Measurements from ENCODE around the gene SKP1.
"Not testable (repeated sequence)": the region's sequence is repeated elsewhere in the genome, so short reads cannot be mapped to it uniquely, and the experiment has no call there.

The SKP1 gene

DNA sequence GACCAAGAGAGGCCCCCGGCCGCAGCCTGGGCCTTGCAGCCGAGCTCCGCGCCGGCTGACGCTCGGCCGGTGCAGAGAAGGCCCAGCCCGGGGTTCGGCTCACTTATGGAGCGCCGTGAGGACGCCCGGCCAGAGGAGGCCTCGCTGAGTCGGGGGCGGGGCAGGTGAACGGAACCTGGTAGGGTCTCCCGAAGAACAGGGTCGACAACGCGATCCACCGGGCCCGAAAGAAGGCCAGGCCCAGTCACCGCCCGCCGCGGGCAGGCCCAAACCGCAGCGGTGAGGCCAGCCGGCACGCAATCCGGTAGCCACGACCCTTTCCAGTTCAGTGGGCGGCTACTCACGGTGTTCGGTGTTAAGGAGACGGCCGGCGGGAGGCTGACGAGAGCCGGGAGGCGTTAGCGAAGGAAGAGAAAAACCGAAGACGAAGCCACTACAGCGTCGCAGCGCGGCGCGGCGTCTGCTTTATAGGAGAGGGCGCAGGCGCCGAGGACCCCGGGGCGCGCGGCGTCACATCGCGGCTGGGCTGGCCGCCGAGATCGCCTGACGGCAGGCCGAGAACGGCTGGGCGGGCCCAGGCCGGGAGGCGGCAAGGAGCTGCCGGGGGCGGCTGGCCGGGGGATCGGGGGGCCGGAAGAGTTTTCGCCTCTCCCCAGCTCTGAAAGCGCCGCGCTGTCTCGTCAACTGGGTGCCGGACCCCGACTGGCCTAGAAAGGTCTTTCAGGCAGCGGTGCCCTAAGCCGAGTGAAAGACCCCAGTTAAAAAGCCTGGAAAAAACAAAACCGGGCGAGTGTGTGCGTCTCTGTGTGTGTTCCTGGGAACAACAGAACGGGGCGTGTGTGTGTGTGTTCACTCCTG is at the start of gene SKP1:
Gene SKP1, minus strand, starts transcription at position 440 of the 858 bp plus-strand sequence. CDS start 2,928 bp downstream, outside the sequence.
- peak; percentile 80 for DNase-seq (ENCODE audit: low spot score)

DNA sequence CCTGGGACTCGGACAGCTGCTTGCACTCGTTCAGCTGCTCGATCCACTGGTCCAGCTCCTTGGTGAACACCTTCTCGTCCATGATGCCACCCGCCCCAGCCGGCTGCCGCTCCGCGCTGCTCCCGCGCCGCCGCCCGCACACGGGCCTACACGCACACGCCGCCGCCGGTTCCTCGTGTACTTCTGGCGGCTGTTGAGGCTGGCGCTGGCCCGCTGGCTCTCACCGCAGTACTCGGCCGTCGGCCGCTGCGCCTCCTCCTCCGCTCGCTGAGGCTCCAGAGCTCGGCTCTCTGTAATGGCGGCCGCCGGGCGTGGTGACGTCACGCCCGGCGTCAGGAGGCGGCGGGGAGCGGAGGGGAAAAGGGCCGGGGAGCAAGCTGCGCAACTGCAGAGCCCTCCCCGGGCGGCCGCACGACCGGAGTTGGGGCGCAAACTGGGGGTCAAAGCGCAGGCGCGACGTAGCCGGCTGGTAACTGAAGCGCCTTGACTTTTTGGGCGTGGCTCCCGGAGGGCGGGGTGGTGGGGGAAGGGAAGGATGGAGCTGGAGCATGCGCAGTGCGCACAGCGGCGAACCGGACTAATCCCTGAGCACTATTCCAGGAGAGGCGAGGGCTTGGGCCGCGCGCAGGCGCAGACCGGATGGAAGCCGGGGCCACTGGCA is 49.2 kb upstream of the SKP1 start, which contains the start of gene PPP2CA:
Gene PPP2CA, minus strand, starts transcription at position 294 of the 661 bp plus-strand sequence. Its CDS starts 212 bp downstream, at position 82.
- peak; percentile 99 for DNase-seq (ENCODE audit: low spot score)

DNA sequence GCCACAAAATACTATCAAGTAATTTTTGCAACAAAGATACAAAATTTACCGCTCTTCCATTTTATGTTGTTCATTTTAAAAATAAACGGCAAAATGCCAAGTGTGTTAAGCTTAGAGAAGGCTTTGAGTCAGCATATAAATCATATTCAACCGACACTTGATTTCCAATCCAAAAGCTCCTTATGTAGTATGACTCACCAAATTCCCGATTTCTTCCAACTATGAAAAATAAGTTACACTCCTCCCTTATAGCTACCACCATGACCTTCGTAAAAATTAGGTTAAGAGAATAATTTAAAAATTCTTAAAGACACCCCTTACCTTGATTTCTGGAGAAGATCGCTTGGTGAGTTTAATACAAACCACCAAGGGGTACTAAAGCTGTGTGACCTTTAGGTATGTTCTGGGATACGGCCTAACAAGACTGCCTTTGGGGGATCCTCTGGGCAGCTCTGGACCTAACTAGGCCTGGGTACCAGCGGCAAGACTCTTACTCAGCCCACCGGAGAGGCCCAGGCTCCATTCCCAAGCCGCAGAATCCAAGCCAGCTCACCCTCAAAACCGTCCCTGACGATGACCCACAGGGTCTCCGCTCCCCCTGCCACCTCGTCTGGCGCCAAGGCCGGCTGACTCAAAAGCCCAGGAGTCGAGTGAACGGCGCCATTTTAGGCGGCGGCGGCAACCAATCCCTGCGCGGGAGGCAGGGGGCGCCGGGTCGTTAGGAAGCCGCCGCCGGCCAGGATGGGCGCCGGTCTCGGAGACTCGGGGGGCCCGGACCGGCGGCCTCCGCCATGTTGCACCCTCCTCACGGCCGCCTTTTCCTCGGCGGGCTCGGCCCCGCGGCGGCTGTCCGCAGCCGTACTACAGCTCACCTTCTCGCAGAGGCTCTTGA is 48.4 kb upstream of the SKP1 start:
- DNase-seq (ENCODE audit: low spot score) = peak; percentile 44

DNA sequence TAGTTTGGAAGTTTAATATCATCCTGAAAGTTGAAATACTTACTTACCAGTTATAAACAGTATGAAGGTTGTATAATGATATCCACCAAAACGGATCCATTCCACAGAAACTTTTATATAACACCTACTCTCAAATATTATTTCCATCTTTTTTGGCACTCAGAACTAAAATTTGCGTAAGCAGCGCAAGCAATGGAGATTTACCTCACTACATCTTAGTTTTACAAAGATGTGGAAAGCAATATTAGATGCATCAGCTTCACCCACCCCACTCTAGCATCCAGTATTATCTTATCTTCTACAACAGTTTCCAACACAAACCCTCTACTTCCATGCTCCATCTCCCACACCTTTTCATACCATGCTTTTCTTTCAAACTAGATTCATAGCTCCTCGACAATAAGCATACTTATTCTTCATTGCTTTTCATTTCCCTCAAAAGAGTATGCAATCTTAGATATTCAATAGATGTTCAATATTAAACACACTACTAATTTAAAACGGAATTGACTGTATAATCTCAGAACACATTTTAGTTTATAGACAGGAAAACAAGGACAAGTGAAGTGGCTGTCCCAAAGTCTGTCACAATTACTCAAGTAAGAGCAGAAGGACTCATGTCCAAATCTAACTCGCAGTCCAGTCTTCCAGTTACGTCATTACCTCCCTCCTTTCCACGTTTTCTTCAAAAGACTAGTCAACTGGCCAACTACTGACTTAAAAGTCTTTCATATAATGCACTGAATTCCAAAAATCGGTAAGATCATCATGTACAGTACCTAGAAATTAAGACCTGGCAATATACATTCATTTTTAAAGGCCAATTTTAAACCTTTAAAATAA is 46.9 kb upstream of the SKP1 start:
- DNase-seq (ENCODE audit: low spot score) = no peak

DNA sequence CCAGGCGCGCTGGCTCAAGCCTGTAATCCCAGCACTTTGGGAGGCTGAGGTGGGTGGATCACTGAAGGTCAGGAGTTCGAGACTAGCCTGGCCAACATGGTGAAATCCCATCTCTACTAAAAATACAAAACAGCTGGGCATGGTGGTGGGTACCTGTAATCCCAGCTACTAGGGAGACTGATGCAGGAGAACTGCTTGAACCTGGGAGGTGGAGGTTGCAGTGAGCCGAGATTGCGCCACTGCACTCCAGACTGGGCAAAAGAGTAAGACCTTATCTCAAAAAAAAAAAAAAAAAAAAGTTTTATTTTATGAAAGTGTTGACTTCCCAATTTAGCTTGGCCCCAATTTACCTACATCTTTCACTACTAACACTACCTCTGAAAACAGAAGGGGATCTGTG is 44.9 kb upstream of the SKP1 start:
- not testable (repeated sequence) for DNase-seq (ENCODE audit: low spot score)

DNA sequence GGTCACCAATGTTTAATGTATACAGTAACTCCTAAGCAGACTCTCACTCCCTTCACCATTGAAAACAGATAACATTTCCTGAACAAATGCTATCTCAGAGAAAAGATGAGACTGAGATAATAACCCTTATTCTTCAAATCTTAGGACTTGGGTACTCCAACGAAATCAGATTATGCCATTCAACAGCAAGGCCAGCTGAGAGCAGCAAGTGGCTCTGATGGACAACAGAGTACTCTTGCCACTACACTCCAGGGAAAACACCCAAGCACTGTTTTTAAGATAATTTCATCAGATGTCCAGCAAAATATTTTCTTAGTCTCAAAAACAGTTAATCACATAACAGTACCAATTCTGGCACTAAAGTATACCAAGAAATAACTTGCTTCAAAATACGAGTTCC is 39.0 kb upstream of the SKP1 start:
- DNase-seq (ENCODE audit: low spot score) = no peak

DNA sequence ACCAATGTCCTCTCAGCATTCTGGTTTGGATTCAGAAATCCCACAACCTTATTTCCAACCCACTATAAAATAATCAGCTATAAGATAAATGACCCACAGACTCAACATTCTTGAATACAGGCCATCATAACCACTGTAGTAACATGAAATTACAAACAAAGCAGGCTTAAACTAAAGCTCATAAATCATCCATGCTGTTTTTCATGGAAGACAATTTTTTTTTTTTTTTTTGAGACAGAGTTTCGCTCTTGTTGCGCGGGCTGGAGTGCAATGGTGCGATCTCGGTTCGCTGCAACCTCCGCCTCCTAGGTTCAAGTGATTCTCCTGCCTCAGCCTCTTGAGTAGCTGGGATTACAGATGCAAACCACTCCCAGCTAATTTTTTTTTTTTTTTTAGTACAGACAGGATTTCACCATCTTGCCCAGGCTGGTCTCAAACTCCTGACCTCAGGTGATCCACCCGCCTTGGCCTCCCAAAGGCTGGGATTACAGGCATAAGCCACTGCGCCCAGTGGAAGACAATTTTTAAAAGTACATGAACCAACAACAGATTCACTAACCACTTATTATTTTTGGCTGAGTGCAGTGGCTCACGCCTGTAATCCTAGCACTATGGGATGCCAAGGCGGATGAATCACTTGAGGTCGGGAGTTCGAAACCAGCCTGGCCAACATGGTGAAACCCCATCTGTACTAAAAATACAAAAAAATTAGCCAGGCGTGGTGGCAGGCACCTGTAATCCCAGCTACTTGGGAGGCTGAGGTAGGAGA is 34.7 kb upstream of the SKP1 start:
- DNase-seq (ENCODE audit: low spot score) = not testable (repeated sequence)

DNA sequence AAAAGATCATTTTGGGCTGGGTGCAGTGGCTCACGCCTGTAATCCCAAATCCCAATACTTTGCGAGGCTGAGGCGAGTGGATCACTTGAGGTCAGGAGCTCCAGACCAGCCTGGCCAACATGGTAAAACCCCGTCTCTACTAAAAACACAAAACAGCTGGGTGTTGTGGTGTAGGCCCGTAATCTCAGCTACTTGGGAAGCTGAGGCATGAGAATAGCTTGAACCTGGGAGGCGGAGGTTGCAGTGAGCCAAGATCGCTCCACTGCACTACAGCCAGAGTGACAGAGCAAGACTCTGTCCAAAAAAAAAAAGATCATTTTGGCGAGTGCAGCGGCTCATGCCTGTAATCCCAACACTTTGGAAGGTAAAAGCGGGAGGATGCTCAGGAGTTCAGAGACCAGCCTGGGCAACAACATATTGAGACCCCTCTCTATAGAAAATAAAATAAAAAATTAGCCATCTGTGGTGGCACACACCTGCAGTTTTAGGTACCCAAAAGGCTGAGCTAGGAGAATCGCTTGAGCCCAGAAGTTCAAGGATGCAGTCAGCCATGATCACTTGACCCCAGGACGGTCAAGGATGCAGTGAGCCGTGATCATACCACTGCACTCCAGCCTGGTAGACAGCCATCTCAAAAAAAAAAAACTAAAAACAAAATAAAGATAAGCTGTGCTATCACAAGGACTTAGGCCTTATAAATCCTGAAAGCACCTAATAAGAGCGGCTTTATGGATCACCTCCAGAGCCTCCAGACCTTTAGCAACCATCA is 32.9 kb upstream of the SKP1 start:
- no peak for DNase-seq (ENCODE audit: low spot score)

DNA sequence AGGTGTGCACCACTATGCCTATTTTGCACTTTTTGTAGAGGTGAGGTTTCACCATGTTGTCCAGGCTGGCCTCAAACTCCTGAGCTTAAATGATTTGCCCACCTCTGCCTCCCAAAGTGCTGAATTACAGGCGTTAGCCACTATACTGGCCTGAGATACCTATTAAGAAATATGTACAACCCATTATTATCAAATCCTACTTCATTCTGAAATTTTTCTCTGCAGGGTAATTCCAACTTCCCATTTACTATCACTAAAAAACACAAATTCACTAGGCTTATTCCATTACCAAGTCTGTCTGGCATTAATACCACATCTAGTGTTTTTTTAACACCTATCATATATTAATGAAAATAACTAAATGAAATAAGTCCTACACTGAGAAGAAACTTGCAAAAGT is 30.9 kb upstream of the SKP1 start:
- DNase-seq (ENCODE audit: low spot score) = no peak

DNA sequence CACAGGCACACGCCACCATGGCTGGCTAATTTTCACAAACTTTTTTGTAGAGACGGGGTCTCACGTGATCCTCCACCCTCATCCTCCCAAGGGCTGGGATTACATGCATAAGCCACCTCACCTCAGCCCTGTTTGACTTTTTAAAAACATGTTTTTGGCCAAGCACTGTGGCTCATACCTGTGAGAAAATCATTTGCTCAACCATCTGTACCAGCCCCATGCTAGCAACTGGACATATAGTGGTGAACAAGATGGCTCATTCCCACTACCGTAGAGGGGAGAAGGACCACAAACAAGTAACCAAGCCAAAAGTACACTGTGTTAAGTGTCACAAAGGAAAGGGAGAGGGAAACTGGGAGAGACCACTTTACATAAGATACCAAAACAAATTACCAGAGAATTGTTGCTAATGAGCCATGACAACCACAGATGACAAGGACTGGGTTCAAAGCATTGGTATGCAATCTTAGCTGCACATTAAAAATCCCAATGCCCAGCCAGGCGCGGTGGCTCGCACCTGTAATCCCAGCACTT is 29.9 kb upstream of the SKP1 start:
- DNase-seq (ENCODE audit: low spot score) = no peak

DNA sequence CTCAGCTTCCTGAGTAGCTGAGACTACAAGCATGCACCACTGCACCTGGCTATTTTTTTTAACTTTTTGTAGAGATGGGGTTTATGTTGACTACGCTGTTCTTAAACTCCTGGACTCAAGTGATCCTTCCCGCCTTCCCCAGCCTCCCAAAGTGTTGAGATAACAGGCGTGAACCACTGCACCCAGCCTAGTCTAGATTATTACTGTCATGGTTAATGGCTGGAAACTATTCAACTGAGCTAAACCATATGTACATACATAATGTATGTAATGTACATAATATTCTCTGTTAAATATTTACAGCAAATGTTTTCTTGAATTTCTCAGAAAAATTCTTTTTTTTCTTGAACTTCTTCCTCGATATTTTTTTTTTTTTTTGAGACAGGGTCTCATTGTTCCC is 27.8 kb upstream of the SKP1 start:
- no peak for DNase-seq (ENCODE audit: low spot score)

DNA sequence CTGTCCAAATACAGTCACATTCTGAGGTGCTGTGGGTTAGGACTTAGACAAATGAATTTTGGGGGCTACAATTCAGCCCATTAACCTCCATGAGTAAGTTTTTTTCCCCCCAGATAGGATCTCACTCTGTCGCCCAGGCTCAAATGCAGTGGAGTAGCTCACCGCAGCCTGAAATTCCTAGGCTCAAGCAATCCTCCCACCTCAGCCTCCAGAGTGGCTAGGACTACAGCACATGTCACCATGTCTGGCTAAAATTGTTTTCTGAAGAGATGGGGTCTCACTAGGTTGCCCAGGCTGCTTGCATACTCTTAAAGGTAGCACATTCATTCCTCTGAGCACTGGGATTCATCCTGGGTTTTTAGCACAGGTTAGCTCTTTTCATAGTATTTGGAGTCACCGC is 26.9 kb upstream of the SKP1 start:
- DNase-seq (ENCODE audit: low spot score) = no peak

DNA sequence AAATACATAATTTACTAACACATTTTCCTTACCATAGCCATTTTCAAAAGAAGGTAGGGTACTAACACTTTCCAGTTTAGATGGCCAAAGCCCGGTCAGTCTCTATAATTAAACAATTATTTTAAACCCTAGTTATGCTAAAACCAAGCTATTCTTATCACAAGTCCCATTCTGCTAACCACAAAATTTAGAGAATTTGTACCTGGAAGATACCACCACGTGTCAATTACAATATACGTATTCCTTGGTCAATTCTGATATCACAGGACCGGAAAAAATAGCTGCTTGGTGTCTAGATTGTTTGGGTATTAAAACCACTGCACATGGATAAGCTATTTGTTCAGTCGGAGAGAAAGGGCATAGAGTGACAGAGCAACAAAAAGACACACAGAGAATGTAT is 18.9 kb upstream of the SKP1 start:
- DNase-seq (ENCODE audit: low spot score) = no peak

DNA sequence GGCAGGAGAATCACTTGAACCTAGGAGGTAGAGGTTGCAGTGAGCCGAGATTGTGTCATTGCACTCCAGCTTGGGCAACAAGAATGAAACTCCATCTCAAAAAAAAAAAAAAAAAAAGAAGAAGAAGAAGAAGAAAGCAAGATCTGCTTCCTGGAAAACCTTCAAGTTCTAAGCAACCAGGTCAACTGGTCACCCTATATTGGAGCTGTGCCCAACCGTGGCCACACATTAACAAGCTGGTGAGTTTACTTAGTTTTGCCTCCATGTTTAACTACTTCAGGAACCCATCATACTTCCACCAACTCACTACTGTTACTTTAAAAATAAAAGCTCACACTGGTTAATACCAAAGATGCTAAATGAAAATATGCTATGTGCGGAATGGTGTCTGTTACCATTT is 12.3 kb upstream of the SKP1 start:
- no peak for DNase-seq (ENCODE audit: low spot score)

DNA sequence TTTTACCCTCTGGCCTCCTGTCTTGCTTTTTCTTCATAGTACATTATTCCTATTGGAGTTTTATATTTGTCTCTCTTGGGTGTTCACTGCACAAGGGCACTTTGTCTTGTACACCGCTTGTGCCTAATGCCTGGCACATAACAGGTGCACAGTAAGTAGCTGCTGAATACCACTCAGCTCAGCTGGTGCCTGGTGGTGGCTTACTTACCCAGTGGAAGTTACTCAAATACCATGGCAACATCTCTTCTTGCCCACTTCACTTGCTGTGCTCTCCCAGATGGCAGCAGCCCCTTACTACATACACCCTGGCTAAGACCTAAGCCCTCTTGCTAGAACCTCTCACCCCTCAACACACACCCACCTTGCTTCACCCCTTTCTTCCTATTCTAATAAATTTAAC is 11.3 kb upstream of the SKP1 start:
- DNase-seq (ENCODE audit: low spot score) = no peak

DNA sequence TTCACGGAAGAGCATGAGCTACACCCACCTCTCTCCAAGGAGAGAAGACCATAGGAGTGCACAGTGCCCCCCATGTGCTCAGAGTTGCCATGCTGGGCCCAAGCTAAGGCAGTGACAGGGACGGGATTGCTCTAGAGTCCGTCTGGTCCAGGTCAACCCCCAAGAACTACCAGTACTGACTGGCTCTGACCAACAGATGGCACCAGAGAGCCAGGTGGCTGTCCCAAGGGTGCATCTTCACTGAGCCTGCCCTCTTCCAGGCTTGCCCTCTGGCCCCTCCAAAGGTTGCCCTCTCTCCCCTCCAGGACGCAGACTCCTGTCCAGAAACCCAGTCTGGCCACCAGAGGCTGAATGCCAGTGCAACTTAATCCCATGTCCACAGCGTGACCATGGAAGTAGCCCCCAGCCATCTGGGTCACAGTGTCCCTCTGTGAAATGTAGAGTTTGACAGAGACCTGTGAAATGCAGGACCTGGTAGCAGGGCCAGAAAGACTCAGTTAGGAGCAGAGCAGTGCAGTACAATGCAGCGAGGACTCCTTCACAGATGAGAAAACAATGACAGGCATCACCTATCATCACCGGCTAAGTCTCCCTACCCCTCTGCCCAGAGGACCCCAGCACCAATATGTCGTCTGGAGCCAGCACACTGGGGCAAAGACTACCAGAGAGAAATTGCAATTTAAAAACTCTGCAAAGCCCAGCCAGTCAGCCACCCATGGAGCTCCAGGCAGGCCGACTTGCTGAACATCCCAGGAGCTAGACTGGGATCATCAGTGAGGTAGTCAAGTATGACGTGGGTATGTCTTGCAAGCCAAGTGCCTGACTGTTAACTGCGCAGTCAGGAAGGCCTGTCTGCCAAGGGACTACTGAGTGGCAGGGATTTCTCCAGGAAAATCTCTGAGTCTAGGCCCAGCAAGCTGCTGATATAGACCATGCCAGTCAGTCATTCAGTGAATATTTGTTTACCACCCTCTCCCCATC is 7.7 kb upstream of the SKP1 start:
- peak; percentile 75 for DNase-seq (ENCODE audit: low spot score)

DNA sequence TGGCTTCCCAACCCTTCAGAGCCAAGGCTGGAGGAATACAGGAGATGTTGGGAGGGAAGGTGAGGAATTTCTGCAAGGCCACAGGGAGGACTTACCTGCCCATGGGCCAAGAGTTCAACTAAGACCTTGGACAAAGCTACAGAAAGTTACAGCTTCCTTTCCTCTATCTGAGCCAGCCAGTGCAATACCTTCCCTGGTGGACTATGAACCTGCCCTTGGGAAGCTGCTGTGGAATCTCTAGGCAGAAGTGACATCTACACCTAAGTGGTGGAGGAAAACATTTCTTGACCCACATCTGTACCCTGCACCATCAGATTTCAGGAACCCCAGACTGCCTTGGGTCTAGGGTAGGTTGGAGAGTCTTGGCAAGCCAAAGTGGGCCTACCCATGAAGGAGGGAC is 6.7 kb upstream of the SKP1 start:
- DNase-seq (ENCODE audit: low spot score) = no peak

DNA sequence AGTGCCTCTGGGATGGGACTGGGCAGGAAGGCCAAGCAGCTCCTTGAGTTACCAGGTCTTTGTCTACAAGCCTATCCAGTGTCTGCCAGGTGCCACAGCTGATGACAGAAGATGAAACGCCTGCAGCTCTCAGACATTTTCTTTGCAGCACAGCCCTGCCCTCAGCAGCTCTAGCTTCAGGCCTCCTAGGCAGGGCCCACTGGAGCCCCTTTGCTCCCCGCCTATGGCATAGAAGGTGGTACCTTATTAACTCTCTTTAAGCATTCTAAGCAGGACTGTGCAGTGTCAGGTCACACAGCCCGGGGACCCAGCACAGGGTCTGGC is 1.3 kb upstream of the SKP1 start:
- no peak for DNase-seq (ENCODE audit: low spot score)
